Measurements from ENCODE around the gene DRC3.
"Not testable (repeated sequence)": the region's sequence is repeated elsewhere in the genome, so short reads cannot be mapped to it uniquely, and the experiment has no call there.

DRC3 gene

GRCh38 chr17:17993852-17994251 is 21.2 kb downstream of the DRC3 start:
- DNase-seq (ENCODE audit: low read depth, low spot score), result no peak

- DNase-seq (ENCODE audit: low read depth, low spot score), result peak; percentile 69
Measured at GRCh38 chr17:17994271-17995069, 21.8 kb downstream of the DRC3 start.

- not testable (repeated sequence) for DNase-seq (ENCODE audit: low read depth, low spot score)
Measured at GRCh38 chr17:17995887-17996286, 23.2 kb downstream of the DRC3 start.

GRCh38 chr17:17998934-17999333 is 26.3 kb downstream of the DRC3 start:
- no peak for DNase-seq (ENCODE audit: low read depth, low spot score)

GRCh38 chr17:17999364-18000029 is 26.8 kb downstream of the DRC3 start:
- no peak for DNase-seq (ENCODE audit: low read depth, low spot score)

- no peak for DNase-seq (ENCODE audit: low read depth, low spot score)
Measured at GRCh38 chr17:18000030-18000408, 27.4 kb downstream of the DRC3 start.

GRCh38 chr17:18002171-18002570 is 29.5 kb downstream of the DRC3 start:
- DNase-seq (ENCODE audit: low read depth, low spot score), result no peak

- no peak for DNase-seq (ENCODE audit: low read depth, low spot score)
Measured at GRCh38 chr17:18004345-18004744, 31.7 kb downstream of the DRC3 start.

- no peak for DNase-seq (ENCODE audit: low read depth, low spot score)
Measured at GRCh38 chr17:18004884-18005305, 32.2 kb downstream of the DRC3 start.

GRCh38 chr17:18005496-18005895 is 32.8 kb downstream of the DRC3 start:
- DNase-seq (ENCODE audit: low read depth, low spot score), result no peak

- no peak for DNase-seq (ENCODE audit: low read depth, low spot score)
Measured at GRCh38 chr17:18006495-18007239, 34.0 kb downstream of the DRC3 start.

GRCh38 chr17:18008496-18009268 is 36.0 kb downstream of the DRC3 start:
- peak; percentile 62 for DNase-seq (ENCODE audit: low read depth, low spot score)

GRCh38 chr17:18009609-18010420 is 37.2 kb downstream of the DRC3 start:
- no peak for DNase-seq (ENCODE audit: low read depth, low spot score)

- no peak for DNase-seq (ENCODE audit: low read depth, low spot score)
Measured at GRCh38 chr17:18011286-18011685, 38.6 kb downstream of the DRC3 start.

GRCh38 chr17:18014006-18014405 is 41.3 kb downstream of the DRC3 start:
- DNase-seq (ENCODE audit: low read depth, low spot score), result no peak

- DNase-seq (ENCODE audit: low read depth, low spot score), result no peak
Measured at GRCh38 chr17:18015593-18015992, 42.9 kb downstream of the DRC3 start.

- DNase-seq (ENCODE audit: low read depth, low spot score), result no peak
Measured at GRCh38 chr17:18016426-18016825, 43.8 kb downstream of the DRC3 start.

GRCh38 chr17:18017958-18018357 is 45.3 kb downstream of the DRC3 start:
- peak; percentile 62 for DNase-seq (ENCODE audit: low read depth, low spot score)

GRCh38 chr17:18018411-18018921 is 45.8 kb downstream of the DRC3 start:
- no peak for DNase-seq (ENCODE audit: low read depth, low spot score)

- DNase-seq (ENCODE audit: low read depth, low spot score), result no peak
Measured at GRCh38 chr17:18019838-18020154, 47.1 kb downstream of the DRC3 start.

GRCh38 chr17:18020971-18021370 is 48.3 kb downstream of the DRC3 start:
- no peak for DNase-seq (ENCODE audit: low read depth, low spot score)

All from astrocyte of the hippocampus (primary cell).